ENCODE results near the gene KRIT1. TPM values are rescaled to one million over a fixed set of nuclear protein-coding genes. Genes with fewer than 3 reads are reported as not detected.
"Not testable (repeated sequence)": the region's sequence is repeated elsewhere in the genome, so short reads cannot be mapped to it uniquely, and the experiment has no call there.

KRIT1 gene
- total RNA-seq, 2 donors from 2014 or later = 53.4 to 98.4 TPM

DNA sequence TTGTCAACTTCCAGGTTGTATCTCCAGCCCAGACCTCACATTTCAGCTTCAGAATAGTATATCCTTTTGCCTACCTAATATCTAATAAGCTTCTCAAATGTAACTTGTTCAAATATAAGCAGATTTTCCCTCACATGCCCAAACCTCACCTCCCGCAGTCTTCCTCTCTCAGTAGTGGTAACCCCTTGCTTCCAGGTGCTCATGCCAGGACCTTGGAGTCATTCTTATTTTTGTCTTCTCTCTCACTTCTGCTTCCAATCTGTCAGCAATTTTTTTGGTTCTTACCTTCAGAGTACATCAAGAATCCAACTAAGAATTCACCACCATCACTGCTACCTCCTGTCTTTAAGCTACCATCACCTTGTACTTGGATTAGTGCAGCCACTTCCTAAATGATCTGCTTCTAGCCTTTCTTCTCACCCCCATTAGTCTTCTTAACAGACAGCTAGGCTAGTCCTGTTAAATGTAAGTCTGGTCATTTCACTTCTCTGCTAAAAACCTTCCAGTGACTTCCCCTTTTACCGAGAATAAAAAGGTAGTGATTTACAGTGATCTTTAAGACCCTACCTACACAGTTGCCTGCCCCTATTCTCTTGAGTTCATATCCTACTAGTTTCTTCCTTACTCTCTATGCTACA is 14.0 kb upstream of the KRIT1 start:
- WGBS = 92% methylated on average over 2 of the region's 2 CpGs
- intact Hi-C loops (cut with DNase I) = no loop called here
- no peaks in the 10 kb centered on the region for H3K36me3 ChIP-seq
- no peaks in the 10 kb centered on the region for H3K27me3 ChIP-seq (replicated peaks; ENCODE audit: insufficient read depth)
- H3K9me3 ChIP-seq = no peaks in the 10 kb centered on the region
- no peaks in the 10 kb centered on the region for H3K4me1 ChIP-seq (replicated peaks)
- no peak for DNase-seq (ENCODE audit: low spot score)
- no peak overlapping the region for H3K27ac ChIP-seq
- no peak overlapping the region for H3K4me3 ChIP-seq
- TF ChIP-seq POLR2AphosphoS5 (IDR thresholded peaks at IDR 0.05) = no peak

DNA sequence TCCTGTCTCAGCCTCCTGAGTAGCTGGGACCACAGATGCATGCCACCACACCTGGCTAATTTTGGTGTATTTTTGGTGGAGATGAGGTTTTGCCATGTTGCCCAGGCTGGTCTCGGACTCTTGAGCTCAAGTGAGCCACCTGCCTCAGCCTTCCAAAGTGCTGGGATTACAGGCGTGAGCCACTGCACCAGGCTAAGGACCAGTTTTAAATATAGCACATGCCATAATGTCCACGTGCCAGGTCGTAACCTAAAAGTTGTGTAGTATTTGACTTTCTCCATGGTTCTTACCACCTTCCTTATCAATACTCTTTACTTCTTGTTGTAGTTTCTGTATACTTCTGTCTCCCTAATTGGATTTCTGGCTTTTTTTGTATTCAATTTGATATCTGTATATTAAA is 13.3 kb upstream of the KRIT1 start:
- no peak for DNase-seq (ENCODE audit: low spot score)
- intact Hi-C loops (cut with DNase I) = no loop called here

DNA sequence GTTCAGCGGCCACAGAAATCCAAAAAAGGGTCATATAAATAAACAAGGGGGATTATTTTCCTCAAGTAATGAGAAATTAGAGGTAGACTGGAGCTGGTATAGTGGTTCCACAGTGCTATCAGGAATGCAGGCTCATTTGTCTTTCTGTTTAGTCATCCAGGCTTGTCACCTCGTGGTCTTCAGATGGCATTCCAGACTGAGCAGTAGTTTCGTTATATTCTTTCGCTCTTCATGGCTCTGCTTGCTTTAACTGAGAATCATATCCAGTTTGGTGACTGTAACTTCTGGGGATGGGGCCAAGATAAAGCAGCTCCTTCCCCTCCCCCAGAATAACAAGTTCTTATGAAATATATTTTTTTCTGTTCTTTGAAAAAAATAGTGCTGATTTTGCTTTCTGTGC is 9.6 kb upstream of the KRIT1 start:
- Histone ChIP-seq H3K9me3 (no peaks in the 10 kb centered on the region), H3K27ac (no peak overlapping the region), H3K4me1 (replicated peaks) (no peaks in the 10 kb centered on the region), H3K27me3 (replicated peaks; ENCODE audit: insufficient read depth) (no peaks in the 10 kb centered on the region), H3K36me3 (no peaks in the 10 kb centered on the region), H3K4me3 (no peak overlapping the region)
- TF ChIP-seq POLR2A (IDR thresholded peaks at IDR 0.05) (no peak), POLR2AphosphoS5 (IDR thresholded peaks at IDR 0.05) (no peak)
- TF ChIP-seq, protein P1, sequence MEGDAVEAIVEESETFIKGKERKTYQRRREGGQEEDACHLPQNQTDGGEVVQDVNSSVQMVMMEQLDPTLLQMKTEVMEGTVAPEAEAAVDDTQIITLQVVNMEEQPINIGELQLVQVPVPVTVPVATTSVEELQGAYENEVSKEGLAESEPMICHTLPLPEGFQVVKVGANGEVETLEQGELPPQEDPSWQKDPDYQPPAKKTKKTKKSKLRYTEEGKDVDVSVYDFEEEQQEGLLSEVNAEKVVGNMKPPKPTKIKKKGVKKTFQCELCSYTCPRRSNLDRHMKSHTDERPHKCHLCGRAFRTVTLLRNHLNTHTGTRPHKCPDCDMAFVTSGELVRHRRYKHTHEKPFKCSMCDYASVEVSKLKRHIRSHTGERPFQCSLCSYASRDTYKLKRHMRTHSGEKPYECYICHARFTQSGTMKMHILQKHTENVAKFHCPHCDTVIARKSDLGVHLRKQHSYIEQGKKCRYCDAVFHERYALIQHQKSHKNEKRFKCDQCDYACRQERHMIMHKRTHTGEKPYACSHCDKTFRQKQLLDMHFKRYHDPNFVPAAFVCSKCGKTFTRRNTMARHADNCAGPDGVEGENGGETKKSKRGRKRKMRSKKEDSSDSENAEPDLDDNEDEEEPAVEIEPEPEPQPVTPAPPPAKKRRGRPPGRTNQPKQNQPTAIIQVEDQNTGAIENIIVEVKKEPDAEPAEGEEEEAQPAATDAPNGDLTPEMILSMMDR (IDR thresholded peaks at IDR 0.05) = no peak
- no peak for DNase-seq (ENCODE audit: low spot score)
- intact Hi-C loops (cut with DNase I) = no loop called here
- WGBS = 80% methylated on average over 4 of the region's 4 CpGs

More for the DNA sequence above, 13.3 kb upstream of the KRIT1 start:
- no peaks in the 10 kb centered on the region for H3K9me3 ChIP-seq
- no peaks in the 10 kb centered on the region for H3K4me1 ChIP-seq (replicated peaks)
- H3K36me3 ChIP-seq = no peaks in the 10 kb centered on the region
- no peak for TF ChIP-seq POLR2AphosphoS5 (IDR thresholded peaks at IDR 0.05)
- TF ChIP-seq, protein P1 (IDR thresholded peaks at IDR 0.05) = no peak
- TF ChIP-seq POLR2A (IDR thresholded peaks at IDR 0.05) = no peak
- H3K4me3 ChIP-seq = no peak overlapping the region
- H3K27me3 ChIP-seq (replicated peaks; ENCODE audit: insufficient read depth) = no peaks in the 10 kb centered on the region
- no peak overlapping the region for H3K27ac ChIP-seq
- 94% methylated on average over 4 of the region's 4 CpGs for WGBS

DNA sequence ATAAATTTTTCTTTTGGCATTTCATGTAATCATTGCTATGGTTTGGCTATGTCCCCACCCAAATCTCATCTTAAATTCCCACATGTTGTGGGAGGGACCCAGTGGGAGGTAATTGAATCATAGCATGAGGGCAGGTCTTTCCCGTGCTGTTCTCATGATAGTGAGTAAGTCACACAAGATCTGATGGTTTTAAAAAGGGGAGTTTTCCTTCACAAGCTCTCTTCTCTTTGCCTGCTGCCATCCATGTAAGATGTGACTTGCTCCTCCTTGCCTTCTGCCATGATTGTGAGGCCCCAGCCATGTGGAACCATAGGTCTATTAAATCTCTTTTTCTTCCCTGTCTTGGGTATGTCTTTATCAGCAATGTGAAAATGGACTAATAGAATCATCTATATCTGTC is 9.1 kb upstream of the KRIT1 start:
- H3K9me3 ChIP-seq; H3K4me1 ChIP-seq (replicated peaks); H3K27me3 ChIP-seq (replicated peaks; ENCODE audit: insufficient read depth); H3K4me3 ChIP-seq; intact Hi-C loops (cut with DNase I); DNase-seq (ENCODE audit: low spot score); H3K27ac ChIP-seq; H3K36me3 ChIP-seq: not testable (repeated sequence)
- WGBS = 96% methylated on average over 1 of the region's 1 CpG

DNA sequence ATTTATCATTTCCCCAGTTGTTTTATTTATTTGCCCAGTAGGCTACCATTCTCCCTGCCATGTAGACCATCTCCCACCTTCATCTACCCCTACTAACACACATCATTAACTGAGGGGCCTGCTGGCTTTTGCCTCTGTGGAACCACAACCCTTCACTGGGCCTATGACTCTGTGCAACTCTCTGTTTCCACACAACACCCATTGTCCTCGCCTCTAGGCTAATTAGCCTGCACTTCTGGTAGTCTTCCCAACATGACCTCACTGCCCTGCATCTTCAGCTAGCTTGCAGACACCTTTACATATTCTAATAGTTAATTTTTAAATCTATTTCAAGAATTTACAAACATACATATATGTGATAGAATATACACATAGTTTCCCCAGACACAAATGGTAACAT is 7.5 kb upstream of the KRIT1 start:
- TF ChIP-seq, protein P1 (IDR thresholded peaks at IDR 0.05) = no peak
- TF ChIP-seq POLR2AphosphoS5 (IDR thresholded peaks at IDR 0.05) (no peak), POLR2A (IDR thresholded peaks at IDR 0.05) (no peak)
- Histone ChIP-seq H3K27me3 (replicated peaks; ENCODE audit: insufficient read depth) (no peaks in the 10 kb centered on the region), H3K4me3 (no peak overlapping the region), H3K4me1 (replicated peaks) (no peaks in the 10 kb centered on the region), H3K36me3 (no peaks in the 10 kb centered on the region), H3K27ac (no peak overlapping the region), H3K9me3 (no peaks in the 10 kb centered on the region)
- 100% methylated on average over 1 of the region's 1 CpG for WGBS
- intact Hi-C loops (cut with DNase I) = no loop called here
- DNase-seq (ENCODE audit: low spot score) = no peak

DNA sequence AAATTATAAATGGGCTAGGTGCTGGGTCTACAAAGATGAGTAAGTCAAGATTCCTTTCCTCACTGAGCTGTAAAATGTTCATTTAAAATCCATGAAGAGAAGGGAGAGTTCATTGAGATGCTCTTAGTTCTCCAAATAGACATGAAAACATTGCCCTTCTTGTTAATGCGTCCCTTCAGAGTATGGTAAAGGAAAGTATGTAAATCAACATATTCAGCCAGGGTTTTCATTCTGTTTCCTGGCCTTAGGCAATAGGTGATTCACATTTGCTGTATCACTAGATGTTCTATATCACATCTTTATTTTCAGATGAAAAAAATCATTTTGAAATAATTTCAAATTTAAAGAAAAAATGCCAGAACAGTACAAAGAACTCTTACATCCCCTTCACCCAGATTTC is 5.5 kb upstream of the KRIT1 start:
- intact Hi-C loops (cut with DNase I) = no loop called here
- DNase-seq (ENCODE audit: low spot score) = no peak
- H3K27ac ChIP-seq = no peak overlapping the region
- no peaks in the 10 kb centered on the region for H3K9me3 ChIP-seq
- no peaks in the 10 kb centered on the region for H3K36me3 ChIP-seq
- TF ChIP-seq POLR2AphosphoS5 (IDR thresholded peaks at IDR 0.05) = no peak
- no peak for TF ChIP-seq POLR2A (IDR thresholded peaks at IDR 0.05)
- H3K4me1 ChIP-seq (replicated peaks) = no peaks in the 10 kb centered on the region
- no peaks in the 10 kb centered on the region for H3K27me3 ChIP-seq (replicated peaks; ENCODE audit: insufficient read depth)
- H3K4me3 ChIP-seq = no peak overlapping the region
- WGBS = 94% methylated on average over 1 of the region's 1 CpG

Data from prostate gland (tissue), 2 donors.